K562 (cell line): ENCODE data around the gene SLIT1. TPM values are rescaled to one million over a fixed set of nuclear protein-coding genes. Genes with fewer than 3 reads are reported as not detected.

ENCODE experiments used
- ATAC-seq: fragments of 200-7000 bp; cut with Tn5 transposase; 3 replicates; pipeline ENCODE4 v1.9.1; 2020; ENCODE audit warnings: moderate library complexity
- BruUV-seq: library from RNA; stranded (reverse); fragments of 400-500 nt; replicated peaks from 2 replicates; lab custom pipeline; 2021; lab: Mats Ljungman, UMichigan
- CTCF ChIA-PET: fragments of 300-600 bp; formaldehyde crosslinking; extraction: SDS; loops from one replicate; lab custom pipeline; 2021; ENCODE audit warnings: low intra/inter-chr PET ratio; lab: Yijun Ruan, JAX
- POLR2A ChIA-PET: fragments of 300-600, 350-650 bp; sonication (Branson Sonifier 250); formaldehyde crosslinking; extraction: SDS; loops from one replicate; lab custom pipeline; 2021; ENCODE audit warnings: antibody characterized with exemption, inconsistent platforms; lab: Yijun Ruan, JAX
- DNase-seq, 4 experiments: peaks; one replicate each; pipeline versions ENCODE4 v3.0.0 to v3.0.0-alpha.2; 2011 to 2018; ENCODE audit warnings: low spot score in 3 of 4, mixed read lengths in 3 of 4; ENCODE audit errors: extremely low read depth in 1 of 4
- FAIRE-seq: peaks from 2 replicates; lab custom pipeline; 2011; peaks lifted over from hg19 to GRCh38; lab: Jason Lieb, UNC
- H2AFZ ChIP-seq: 2 replicates; pipeline ENCODE4 v1.6.0; 2011; ENCODE audit warnings: low read depth, low read length, control low read depth, inconsistent platforms
- H3K27ac ChIP-seq: fragments of 200-600 bp; 3 replicates; pipeline ENCODE4 v1.8.0; 2011; ENCODE audit warnings: low read depth, mild to moderate bottlenecking, control low read depth, inconsistent platforms, low read length, moderate library complexity, mixed read lengths; ENCODE audit errors: extremely low read depth
- H3K27me3 ChIP-seq, 2 experiments: fragments of 300-600 bp in 1 of 2; 2 replicates in 1 of 2; 3 replicates in 1 of 2; pipeline versions ENCODE4 v1.6.0 to v1.8.0; 2011; ENCODE audit warnings: inconsistent platforms in 2 of 2, low read length in 2 of 2, mild to moderate bottlenecking in 1 of 2, mixed read lengths in 1 of 2, moderate library complexity in 1 of 2; ENCODE audit not compliant: control insufficient read depth in 2 of 2, insufficient read depth in 2 of 2
- H3K36me3 ChIP-seq: fragments of 300-600 bp; 3 replicates; pipeline ENCODE4 v1.8.0; 2011; ENCODE audit warnings: mild to moderate bottlenecking, low read length, inconsistent platforms; ENCODE audit not compliant: control insufficient read depth, insufficient read depth
- H3K4me1 ChIP-seq, 2 experiments: fragments of 200-600 bp in 1 of 2; replicated peaks in 1 of 2; 2 replicates in 1 of 2; 3 replicates in 1 of 2; pipeline versions ENCODE4 v1.5.1 to v1.8.0; 2011; ENCODE audit warnings: inconsistent platforms in 2 of 2, low read length in 2 of 2, mild to moderate bottlenecking in 1 of 2, mixed read lengths in 1 of 2, moderate library complexity in 1 of 2; ENCODE audit not compliant: control insufficient read depth in 2 of 2, insufficient read depth in 2 of 2
- H3K4me2 ChIP-seq: 2 replicates; pipeline ENCODE4 v1.6.1; 2011; ENCODE audit warnings: low read length, control low read depth, inconsistent platforms, mixed read lengths; ENCODE audit not compliant: insufficient read depth
- H3K4me3 ChIP-seq: fragments of 200-600 bp; sonication (generic), shearing (Covaris generic); 2 replicates; pipeline ENCODE4 v1.5.1; 2016; ENCODE audit warnings: control low read depth, inconsistent platforms
- H3K79me2 ChIP-seq: fragments of 200-600 bp; 3 replicates; pipeline ENCODE4 v1.8.0; 2011; ENCODE audit warnings: low read length, inconsistent platforms; ENCODE audit not compliant: control insufficient read depth, insufficient read depth
- H3K9ac ChIP-seq, 2 experiments: 2 replicates each; pipeline versions ENCODE4 v1.6.0 to v1.6.1; 2011; ENCODE audit warnings: low read depth in 2 of 2, low read length in 2 of 2, control low read depth in 1 of 2, inconsistent platforms in 1 of 2, mild to moderate bottlenecking in 1 of 2, mixed read lengths in 1 of 2; ENCODE audit not compliant: insufficient read depth in 1 of 2
- H3K9me1 ChIP-seq: one replicate; pipeline ENCODE4 v1.6.0; 2011; ENCODE audit warnings: inconsistent platforms, mild to moderate bottlenecking, low read length, moderate library complexity; ENCODE audit not compliant: control insufficient read depth, insufficient read depth
- H3K9me3 ChIP-seq: replicated peaks from 2 replicates; pipeline ENCODE4 v1.5.1; 2011; ENCODE audit warnings: low read depth, low read length, inconsistent platforms; ENCODE audit not compliant: control insufficient read depth, insufficient read depth
- H4K20me1 ChIP-seq: replicated peaks from 2 replicates; pipeline ENCODE4 v1.6.1; 2011; ENCODE audit warnings: low read length, inconsistent platforms, mixed read lengths; ENCODE audit not compliant: control insufficient read depth, insufficient read depth
- ASH1L ChIP-seq: fragments of 450-650 bp; IDR thresholded peaks from 2 replicates; pipeline ENCODE4 v1.6.1; 2018; ENCODE audit warnings: borderline replicate concordance, mild to moderate bottlenecking, low read depth; ENCODE audit not compliant: partially characterized antibody
- CC2D1A ChIP-seq: fragments of 450-650 bp; IDR thresholded peaks from 2 replicates; pipeline ENCODE4 v1.6.1; 2017; ENCODE audit warnings: mild to moderate bottlenecking
- ESRRA ChIP-seq: fragments of 450-650 bp; IDR thresholded peaks from 2 replicates; pipeline ENCODE4 v1.6.1; 2014; ENCODE audit warnings: low read depth, mild to moderate bottlenecking, moderate library complexity, borderline replicate concordance
- ETV1 ChIP-seq: fragments of 450-650 bp; conservative IDR thresholded peaks from 2 replicates; pipeline ENCODE4 v1.6.1; 2016; ENCODE audit warnings: missing genetic modification characterization, control low read depth, low read depth, missing compliant biosample characterization
- FOXA3 ChIP-seq, 2 experiments: fragments of 450-650 bp in 1 of 2; sonication (generic) in 1 of 2; formaldehyde crosslinking; IDR thresholded peaks in 1 of 2; conservative IDR thresholded peaks in 1 of 2; 2 replicates each; pipeline versions ENCODE4 v1.4.0 to v1.8.0; 2020 to 2022; ENCODE audit warnings: mild to moderate bottlenecking in 2 of 2, missing genetic modification reagents in 1 of 2
- HNRNPLL ChIP-seq: fragments of 200-400 bp; formaldehyde crosslinking; IDR thresholded peaks from 2 replicates; pipeline ENCODE4 v1.6.1; 2017; ENCODE audit warnings: low read length, low read depth, mild to moderate bottlenecking; ENCODE audit not compliant: poor library complexity, severe bottlenecking
- SETDB1 ChIP-seq: IDR thresholded peaks from one replicate; pipeline ENCODE4 v1.6.1; 2012; ENCODE audit warnings: low read length, control low read depth, inconsistent platforms
- WGBS: fragments of 100-300 bp; shearing (Covaris generic); methylation state at CpG from one replicate; pipeline ENCODE4 v1.1.6; 2016; ENCODE audit warnings: low coverage, mixed read lengths; ENCODE audit not compliant: insufficient coverage; ENCODE audit errors: missing lambda C conversion rate; 5-methylcytosine and 5-hydroxymethylcytosine counted together
- in situ Hi-C: fragments of 300-500 bp; cut with MboI; formaldehyde crosslinking; loops from 4 replicates; pipeline ENCODE4 v1.15.0; 2018; ENCODE audit warnings: inconsistent platforms, mixed read lengths
- intact Hi-C: fragments of 100-400 bp; cut with micrococcal nuclease; formaldehyde crosslinking; loops from 2 replicates; pipeline ENCODE4 v1.14.2; 2022
- polyA plus RNA-seq, 8 experiments: library from polyadenylated mRNA; depleted of rRNA in 4 of 8; stranded (reverse) in 5 of 8; unstranded in 3 of 8; fragments of >200 nt; fragmentation: Nextera tagmentation in 2 of 8; fragmentation: Illumina TruSeq in 1 of 8; extraction: Ambion mirVana in 2 of 8; extraction: Trizol in 1 of 8; gene quantifications; 2 replicates each; pipeline versions ENCODE4 v1.2.1 to v1.2.3, GENCODE V29; 2011 to 2014; ENCODE audit warnings: inconsistent platforms in 1 of 8, missing spikeins in 1 of 8
- total RNA-seq, 7 experiments: library from RNA; depleted of rRNA in 6 of 7; stranded (reverse); fragments of >200 nt in 6 of 7; fragmentation: Illumina TruSeq in 2 of 7; extraction: Trizol in 2 of 7; gene quantifications; 2 replicates each; pipeline versions ENCODE4 v1.2.1 to v1.2.3, GENCODE V29; 2011 to 2021; ENCODE audit warnings: low replicate concordance in 1 of 7
- TF ChIP-seq, protein P1 (sequence below), 2 experiments: IDR thresholded peaks; 2 replicates each; pipeline ENCODE4 v1.6.1; 2011; ENCODE audit warnings: borderline replicate concordance in 1 of 2, control low read depth in 1 of 2, low read depth in 1 of 2, low read length in 1 of 2, mild to moderate bottlenecking in 1 of 2, mixed read lengths in 1 of 2, moderate library complexity in 1 of 2; ENCODE audit not compliant: insufficient read depth in 1 of 2, insufficient read length in 1 of 2, poor library complexity in 1 of 2, severe bottlenecking in 1 of 2; ENCODE audit errors: extremely low read depth in 1 of 2
- TF ChIP-seq, protein P2 (sequence below): sonication (generic); formaldehyde crosslinking; IDR thresholded peaks from 2 replicates; pipeline ENCODE4 v1.8.0; 2022; ENCODE audit warnings: mild to moderate bottlenecking, missing genetic modification reagents
- TF ChIP-seq, protein P3 (sequence below): fragments of 250-450 bp; sonication (Bioruptor Pico); IDR thresholded peaks from 2 replicates; pipeline ENCODE4 v1.8.0; 2021; ENCODE audit warnings: mild to moderate bottlenecking, moderate library complexity
- TF ChIP-seq, protein P4 (sequence below): sonication (generic); formaldehyde crosslinking; IDR thresholded peaks from 2 replicates; pipeline ENCODE4 v1.4.0; 2020; ENCODE audit warnings: mild to moderate bottlenecking, missing genetic modification reagents
- TF ChIP-seq, protein P5 (sequence below): IDR thresholded peaks from 2 replicates; pipeline ENCODE4 v1.6.1; 2011; ENCODE audit warnings: borderline replicate concordance, low read depth, mild to moderate bottlenecking, moderate library complexity, low read length; ENCODE audit not compliant: insufficient read depth, poor library complexity, severe bottlenecking

SLIT1 gene
- total and polyA plus RNA-seq, 9 of the 15 experiments (the other 6 are each of a cell fraction or from before 2014, with no cell fraction given) = 0.01 to 0.11 (median 0.04) TPM; not detected in 3

DNA sequence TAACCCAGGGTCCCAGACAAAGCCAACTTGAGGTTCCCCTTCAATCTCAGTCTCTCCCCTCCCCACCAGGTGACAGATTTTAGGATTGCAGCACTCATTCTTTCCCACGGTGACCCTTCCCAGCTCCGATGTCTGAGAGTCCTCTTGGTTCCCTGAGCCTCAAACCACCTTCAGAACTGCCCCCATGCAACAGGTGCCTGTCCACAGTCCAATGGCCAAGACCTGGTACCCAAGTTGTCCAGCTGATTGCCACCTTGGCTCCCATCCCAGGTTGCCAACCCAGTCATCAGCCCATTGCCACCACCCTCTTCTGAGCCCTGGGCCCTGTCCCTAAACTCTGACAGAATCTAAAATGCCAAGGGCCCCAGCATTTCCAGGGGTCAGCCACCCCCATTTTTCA is 53.5 kb downstream of the SLIT1 start:
- Histone ChIP-seq H2AFZ (no peak overlapping the region), H3K9me1 (no peaks in the 10 kb centered on the region), H3K27ac (no peak overlapping the region), H3K27me3 (peaks cover 15 to 82% of the 10 kb centered on the region in 2 experiments; a peak in 4 of 5 replicates), H3K79me2 (no peaks in the 10 kb centered on the region), H3K4me3 (no peak overlapping the region), H3K36me3 (no peaks in the 10 kb centered on the region), H4K20me1 (no peaks in the 10 kb centered on the region; the same call in 1 of the 2 replicates), H3K9me3 (no peaks in the 10 kb centered on the region), H3K9ac (no peak overlapping the region), H3K4me1 (no peaks in the 10 kb centered on the region; a peak in 1 of 5 replicates), H3K4me2 (no peak overlapping the region)
- in situ Hi-C loops = no loop called here
- POLR2A ChIA-PET = no interaction called here
- FAIRE-seq = no peak
- DNase-seq = no peak
- intact Hi-C loops = no loop called here
- no TSS peak for BruUV-seq
- CTCF ChIA-PET = no interaction called here
- WGBS = no CpG with 5 or more reads among the region's 2 CpGs
- ATAC-seq = no peak
- TF ChIP-seq, protein P1, sequence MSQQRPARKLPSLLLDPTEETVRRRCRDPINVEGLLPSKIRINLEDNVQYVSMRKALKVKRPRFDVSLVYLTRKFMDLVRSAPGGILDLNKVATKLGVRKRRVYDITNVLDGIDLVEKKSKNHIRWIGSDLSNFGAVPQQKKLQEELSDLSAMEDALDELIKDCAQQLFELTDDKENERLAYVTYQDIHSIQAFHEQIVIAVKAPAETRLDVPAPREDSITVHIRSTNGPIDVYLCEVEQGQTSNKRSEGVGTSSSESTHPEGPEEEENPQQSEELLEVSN (IDR thresholded peaks at IDR 0.05; ENCODE audit: borderline replicate concordance in 1 of 2, extremely low read depth in 1 of 2, insufficient read depth in 1 of 2, insufficient read length in 1 of 2, low read depth in 1 of 2, low read length in 1 of 2, poor library complexity in 1 of 2, severe bottlenecking in 1 of 2) = no peak
- TF ChIP-seq FOXA3 (CRISPR knock-in tag; conservative IDR thresholded peaks at IDR 0.05 in 1 of 2, IDR thresholded peaks at IDR 0.05 in 1 of 2) = no peak
- no peak for TF ChIP-seq HNRNPLL
- TF ChIP-seq, protein P2, sequence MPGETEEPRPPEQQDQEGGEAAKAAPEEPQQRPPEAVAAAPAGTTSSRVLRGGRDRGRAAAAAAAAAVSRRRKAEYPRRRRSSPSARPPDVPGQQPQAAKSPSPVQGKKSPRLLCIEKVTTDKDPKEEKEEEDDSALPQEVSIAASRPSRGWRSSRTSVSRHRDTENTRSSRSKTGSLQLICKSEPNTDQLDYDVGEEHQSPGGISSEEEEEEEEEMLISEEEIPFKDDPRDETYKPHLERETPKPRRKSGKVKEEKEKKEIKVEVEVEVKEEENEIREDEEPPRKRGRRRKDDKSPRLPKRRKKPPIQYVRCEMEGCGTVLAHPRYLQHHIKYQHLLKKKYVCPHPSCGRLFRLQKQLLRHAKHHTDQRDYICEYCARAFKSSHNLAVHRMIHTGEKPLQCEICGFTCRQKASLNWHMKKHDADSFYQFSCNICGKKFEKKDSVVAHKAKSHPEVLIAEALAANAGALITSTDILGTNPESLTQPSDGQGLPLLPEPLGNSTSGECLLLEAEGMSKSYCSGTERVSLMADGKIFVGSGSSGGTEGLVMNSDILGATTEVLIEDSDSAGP (CRISPR knock-in tag) = no peak
- TF ChIP-seq, protein P3, sequence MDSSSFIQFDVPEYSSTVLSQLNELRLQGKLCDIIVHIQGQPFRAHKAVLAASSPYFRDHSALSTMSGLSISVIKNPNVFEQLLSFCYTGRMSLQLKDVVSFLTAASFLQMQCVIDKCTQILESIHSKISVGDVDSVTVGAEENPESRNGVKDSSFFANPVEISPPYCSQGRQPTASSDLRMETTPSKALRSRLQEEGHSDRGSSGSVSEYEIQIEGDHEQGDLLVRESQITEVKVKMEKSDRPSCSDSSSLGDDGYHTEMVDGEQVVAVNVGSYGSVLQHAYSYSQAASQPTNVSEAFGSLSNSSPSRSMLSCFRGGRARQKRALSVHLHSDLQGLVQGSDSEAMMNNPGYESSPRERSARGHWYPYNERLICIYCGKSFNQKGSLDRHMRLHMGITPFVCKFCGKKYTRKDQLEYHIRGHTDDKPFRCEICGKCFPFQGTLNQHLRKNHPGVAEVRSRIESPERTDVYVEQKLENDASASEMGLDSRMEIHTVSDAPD (CRISPR knock-in tag) = no peak
- no peak for TF ChIP-seq ESRRA
- no peak for TF ChIP-seq ETV1
- TF ChIP-seq SETDB1 = no peak
- TF ChIP-seq, protein P4, sequence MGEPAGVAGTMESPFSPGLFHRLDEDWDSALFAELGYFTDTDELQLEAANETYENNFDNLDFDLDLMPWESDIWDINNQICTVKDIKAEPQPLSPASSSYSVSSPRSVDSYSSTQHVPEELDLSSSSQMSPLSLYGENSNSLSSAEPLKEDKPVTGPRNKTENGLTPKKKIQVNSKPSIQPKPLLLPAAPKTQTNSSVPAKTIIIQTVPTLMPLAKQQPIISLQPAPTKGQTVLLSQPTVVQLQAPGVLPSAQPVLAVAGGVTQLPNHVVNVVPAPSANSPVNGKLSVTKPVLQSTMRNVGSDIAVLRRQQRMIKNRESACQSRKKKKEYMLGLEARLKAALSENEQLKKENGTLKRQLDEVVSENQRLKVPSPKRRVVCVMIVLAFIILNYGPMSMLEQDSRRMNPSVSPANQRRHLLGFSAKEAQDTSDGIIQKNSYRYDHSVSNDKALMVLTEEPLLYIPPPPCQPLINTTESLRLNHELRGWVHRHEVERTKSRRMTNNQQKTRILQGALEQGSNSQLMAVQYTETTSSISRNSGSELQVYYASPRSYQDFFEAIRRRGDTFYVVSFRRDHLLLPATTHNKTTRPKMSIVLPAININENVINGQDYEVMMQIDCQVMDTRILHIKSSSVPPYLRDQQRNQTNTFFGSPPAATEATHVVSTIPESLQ (CRISPR knock-in tag) = no peak
- TF ChIP-seq ASH1L = no peak
- TF ChIP-seq, protein P5, sequence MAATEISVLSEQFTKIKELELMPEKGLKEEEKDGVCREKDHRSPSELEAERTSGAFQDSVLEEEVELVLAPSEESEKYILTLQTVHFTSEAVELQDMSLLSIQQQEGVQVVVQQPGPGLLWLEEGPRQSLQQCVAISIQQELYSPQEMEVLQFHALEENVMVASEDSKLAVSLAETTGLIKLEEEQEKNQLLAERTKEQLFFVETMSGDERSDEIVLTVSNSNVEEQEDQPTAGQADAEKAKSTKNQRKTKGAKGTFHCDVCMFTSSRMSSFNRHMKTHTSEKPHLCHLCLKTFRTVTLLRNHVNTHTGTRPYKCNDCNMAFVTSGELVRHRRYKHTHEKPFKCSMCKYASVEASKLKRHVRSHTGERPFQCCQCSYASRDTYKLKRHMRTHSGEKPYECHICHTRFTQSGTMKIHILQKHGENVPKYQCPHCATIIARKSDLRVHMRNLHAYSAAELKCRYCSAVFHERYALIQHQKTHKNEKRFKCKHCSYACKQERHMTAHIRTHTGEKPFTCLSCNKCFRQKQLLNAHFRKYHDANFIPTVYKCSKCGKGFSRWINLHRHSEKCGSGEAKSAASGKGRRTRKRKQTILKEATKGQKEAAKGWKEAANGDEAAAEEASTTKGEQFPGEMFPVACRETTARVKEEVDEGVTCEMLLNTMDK = no peak
- no peak for TF ChIP-seq CC2D1A
